ENCODE measurements around the gene TUBA3C. TPM values are rescaled to one million over a fixed set of nuclear protein-coding genes. Genes with fewer than 3 reads are reported as not detected.

TUBA3C gene
- total RNA-seq, 1 experiment from 2014 or later = not detected

- Mint-ChIP-seq H3K4me3 (no peak overlapping the region), H3K36me3 (ENCODE audit: insufficient read depth in 1 of 3, low read depth in 3 of 3) (peaks cover 10 to 41% (median 12%) of the 10 kb centered on the region in 3 experiments), H3K27ac (no peak overlapping the region), H3K9me3 (peaks cover 95 to 97% of the 10 kb centered on the region in 2 experiments), H3K27me3 (ENCODE audit: low read depth) (peaks cover 2% of the 10 kb centered on the region; the same call in 1 of the 2 replicates), H3K4me1 (no peaks in the 10 kb centered on the region)
- no peak overlapping the region for H2BK12ac ChIP-seq (ENCODE audit: insufficient read length, low read depth, low read length)
- no peak overlapping the region for H4K91ac ChIP-seq (ENCODE audit: insufficient read length, low read depth, low read length)
- H2BK120ac ChIP-seq (ENCODE audit: low read depth, low read length, poor library complexity, severe bottlenecking) = no peak overlapping the region
- no peak overlapping the region for H3K9ac ChIP-seq (ENCODE audit: extremely low read depth, insufficient read length, low read length)
- H2AK5ac ChIP-seq (ENCODE audit: insufficient read length, low read length) = no peak overlapping the region
- no peak overlapping the region for H3K27ac ChIP-seq (ENCODE audit: insufficient read length, low read depth, low read length)
- H3K4ac ChIP-seq (ENCODE audit: low read depth, low read length) = no peak overlapping the region
- H4K5ac ChIP-seq (ENCODE audit: insufficient read length, low read depth, low read length) = no peak overlapping the region
- no peak overlapping the region for H3K4me2 ChIP-seq (ENCODE audit: insufficient read depth, insufficient read length, low read length)
- no peak overlapping the region for H3T11ph ChIP-seq (ENCODE audit: low read length)
- H3K27me3 ChIP-seq (ENCODE audit: insufficient read depth, low read length) = no peaks in the 10 kb centered on the region
- no peaks in the 10 kb centered on the region for H3K79me2 ChIP-seq (ENCODE audit: insufficient read depth, low read length)
- H2BK15ac ChIP-seq (ENCODE audit: low read depth, low read length) = no peak overlapping the region
- no peak overlapping the region for H3K56ac ChIP-seq (ENCODE audit: insufficient read length, low read depth, low read length)
- peaks cover 96% of the 10 kb centered on the region for H3K9me3 ChIP-seq (ENCODE audit: control insufficient read depth, low read depth, low read length)
- H3K79me1 ChIP-seq (ENCODE audit: insufficient read depth, low read depth, low read length, poor library complexity, severe bottlenecking) = no peaks in the 10 kb centered on the region
- no peak overlapping the region for H3K14ac ChIP-seq (ENCODE audit: insufficient read depth, low read length)
- H4K20me1 ChIP-seq (ENCODE audit: control insufficient read depth, insufficient read depth, insufficient read length) = no peaks in the 10 kb centered on the region
- H3K23ac ChIP-seq (ENCODE audit: insufficient read length, low read depth, low read length) = no peak overlapping the region
- TF ChIP-seq CTCF (conservative IDR thresholded peaks at IDR 0.05) = no peak
- no peaks in the 10 kb centered on the region for H3K4me1 ChIP-seq (ENCODE audit: insufficient read depth, low read length)
- no peak overlapping the region for H2BK20ac ChIP-seq (ENCODE audit: low read depth, low read length, poor library complexity, severe bottlenecking)
- H4K8ac ChIP-seq (replicated peaks; ENCODE audit: insufficient read length, low read depth, low read length) = no peak overlapping the region
- H2AFZ ChIP-seq (ENCODE audit: low read length) = no peak overlapping the region
- H2BK5ac ChIP-seq (ENCODE audit: insufficient read length, low read length) = no peak overlapping the region
- DNase-seq = no peak
- WGBS (ENCODE audit: extremely low coverage, insufficient read length, low lambda C conversion rate) = no CpG with 5 or more reads among the region's 7 CpGs
- H3K18ac ChIP-seq (ENCODE audit: insufficient read length, low read depth, low read length) = no peak overlapping the region
- no peaks in the 10 kb centered on the region for H3K23me2 ChIP-seq (ENCODE audit: insufficient read length, low read depth, low read length, poor library complexity, severe bottlenecking)
These were observed 1.7 kb downstream of the TUBA3C start for GRCh38 chr13:19179916-19180315.
